Erythroblast (primary cell): ENCODE results near the gene TGM3.

Source experiments
- GATA1 ChIP-seq: IDR thresholded peaks from 2 replicates; pipeline ENCODE4 v1.6.1; 2011; ENCODE audit warnings: low read depth, mild to moderate bottlenecking, control low read depth, low read length, moderate library complexity
- POLR2A ChIP-seq: IDR thresholded peaks from 2 replicates; pipeline ENCODE4 v1.6.1; 2011; ENCODE audit warnings: mild to moderate bottlenecking, low read length

GRCh38 chr20:2285193-2285592 is 10.6 kb upstream of the TGM3 start:
- no peak for TF ChIP-seq POLR2A
- no peak for TF ChIP-seq GATA1
